Right kidney (tissue), 1 donor: ENCODE measurements around the gene COX19.
A peak's percentile ranks its signal among the peaks of the same experiment; 100 is the strongest.

Source experiments
- DNase-seq: peaks from one replicate; pipeline ENCODE4 v3.0.0-alpha.2; 2016

The COX19 gene

GRCh38 chr7:992709-993607 lies 17.6 kb upstream of the COX19 start:
- DNase-seq, result peak; percentile 83

- peak; percentile 20 for DNase-seq
Observed at GRCh38 chr7:991729-992656, 16.6 kb upstream of the COX19 start.

- DNase-seq, result peak; percentile 16
Observed at GRCh38 chr7:990933-991728, 15.8 kb upstream of the COX19 start.

DNA sequence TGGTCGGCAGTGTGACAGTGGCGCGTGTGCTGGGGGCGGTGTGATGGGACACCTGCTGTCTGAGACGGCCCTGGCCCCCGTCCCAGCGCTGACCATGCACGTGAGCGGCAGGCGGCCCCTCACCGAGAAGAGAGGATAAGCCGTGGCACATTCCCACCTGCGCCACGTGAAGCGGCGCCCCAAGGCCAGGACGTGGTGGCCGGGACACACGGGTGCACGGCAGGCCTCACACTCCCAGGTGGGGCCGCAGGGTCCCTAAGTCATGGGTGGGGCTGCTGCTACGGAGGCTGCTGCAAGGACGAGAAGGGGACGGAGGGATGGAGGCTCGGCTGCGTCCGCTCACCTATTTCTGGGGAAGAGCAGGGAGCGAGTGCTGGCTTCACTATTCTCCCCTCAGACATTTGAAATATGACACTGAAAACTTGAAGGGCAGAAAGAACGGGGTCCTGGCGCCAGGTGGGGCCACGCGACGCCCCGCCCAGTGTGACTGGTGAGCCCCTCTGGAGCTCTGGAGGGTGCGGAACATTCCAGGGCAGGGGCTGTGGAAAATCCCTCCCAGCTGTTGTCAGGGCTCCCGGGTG lies 15.1 kb upstream of the COX19 start:
- DNase-seq, result peak; percentile 13

- no peak for DNase-seq
Observed at GRCh38 chr7:988963-989529, 13.7 kb upstream of the COX19 start.

GRCh38 chr7:988426-988911 lies 13.1 kb upstream of the COX19 start:
- DNase-seq, result peak; percentile 56

DNA sequence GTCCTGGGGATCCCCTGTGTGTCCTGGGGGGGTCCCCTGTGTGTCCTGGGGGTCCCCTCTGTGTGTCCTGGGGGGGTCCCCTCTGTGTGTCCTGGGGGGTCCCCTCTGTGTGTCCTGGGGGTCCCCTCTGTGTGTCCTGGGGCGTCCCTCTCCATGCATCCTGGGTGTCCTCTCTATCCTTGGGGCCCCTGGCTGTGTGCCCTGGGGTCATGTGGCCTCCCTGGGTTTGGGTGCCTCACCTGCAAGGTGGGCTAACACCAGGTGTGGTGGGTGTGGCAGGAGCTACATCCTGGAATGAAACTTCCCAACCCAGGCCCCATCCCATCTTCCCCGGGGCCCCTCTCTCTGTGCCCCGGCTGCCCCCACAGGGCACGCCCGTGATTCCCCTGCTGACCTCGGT lies 12.6 kb upstream of the COX19 start:
- DNase-seq, result no peak

- DNase-seq, result no peak
Observed at GRCh38 chr7:986766-987751, 11.7 kb upstream of the COX19 start.

GRCh38 chr7:985915-986741 lies 10.8 kb upstream of the COX19 start:
- no peak for DNase-seq

GRCh38 chr7:985127-985416 lies 9.7 kb upstream of the COX19 start:
- no peak for DNase-seq

DNA sequence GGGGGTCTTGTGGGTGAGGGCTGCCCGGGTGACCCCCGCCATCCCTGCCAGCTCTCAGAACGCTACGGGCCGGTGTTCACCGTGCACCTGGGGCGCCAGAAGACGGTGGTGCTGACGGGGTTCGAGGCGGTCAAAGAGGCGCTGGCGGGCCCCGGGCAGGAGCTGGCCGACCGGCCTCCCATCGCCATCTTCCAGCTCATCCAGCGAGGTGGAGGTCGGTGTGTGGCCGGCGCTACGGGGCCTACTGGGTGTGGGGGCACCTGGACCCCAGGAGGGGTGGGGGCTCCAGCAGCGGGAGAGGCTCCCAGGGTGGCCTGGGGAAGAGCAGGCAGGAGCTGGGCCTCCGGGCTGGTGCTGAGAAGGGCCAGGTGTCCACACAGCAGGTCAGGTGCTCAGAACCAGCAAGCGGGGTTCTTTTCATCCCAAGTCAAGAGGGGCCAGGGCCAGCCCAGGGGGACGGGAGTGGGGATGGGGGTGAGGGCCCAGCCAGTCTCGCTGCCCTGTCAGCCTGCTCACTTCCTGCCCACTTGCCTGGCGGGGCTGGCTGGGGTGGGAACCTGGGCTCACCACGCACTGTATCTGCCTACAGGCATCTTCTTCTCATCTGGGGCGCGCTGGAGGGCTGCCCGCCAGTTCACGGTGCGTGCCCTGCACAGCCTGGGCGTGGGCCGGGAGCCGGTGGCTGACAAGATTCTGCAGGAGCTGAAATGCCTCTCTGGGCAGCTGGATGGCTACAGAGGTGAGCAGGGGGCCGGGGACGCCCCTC lies 9.2 kb upstream of the COX19 start:
- DNase-seq, result no peak

DNA sequence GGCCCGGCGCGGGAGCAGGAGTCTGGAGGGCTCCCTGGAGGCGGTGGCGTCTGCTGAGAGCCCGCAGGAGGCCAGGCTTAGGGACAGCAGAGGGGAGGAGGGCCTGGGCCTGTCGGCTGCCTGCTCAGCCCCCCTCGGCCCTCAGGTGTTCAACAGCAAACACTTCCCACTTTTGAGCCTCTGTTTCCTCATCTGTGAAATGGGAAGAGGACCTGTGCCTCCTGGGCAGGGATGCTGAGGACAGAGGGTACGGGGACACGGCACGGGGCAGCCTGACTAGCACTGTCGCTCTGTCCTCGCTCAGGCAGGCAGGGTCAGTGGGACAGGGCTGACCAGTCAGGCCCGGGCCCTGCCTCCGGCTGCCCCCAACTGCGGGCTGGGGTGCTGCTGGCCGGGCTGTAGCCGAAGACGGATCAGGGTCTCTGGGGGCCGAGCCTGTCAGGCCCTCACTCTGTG lies 8.3 kb upstream of the COX19 start:
- DNase-seq, result no peak

GRCh38 chr7:983004-983615 lies 7.8 kb upstream of the COX19 start, which contains the start of gene CYP2W1:
TSS of gene CYP2W1 (plus strand) at chr7:983181. CDS start at chr7:983212, 31 bp downstream.
- DNase-seq, result peak; percentile 46

DNA sequence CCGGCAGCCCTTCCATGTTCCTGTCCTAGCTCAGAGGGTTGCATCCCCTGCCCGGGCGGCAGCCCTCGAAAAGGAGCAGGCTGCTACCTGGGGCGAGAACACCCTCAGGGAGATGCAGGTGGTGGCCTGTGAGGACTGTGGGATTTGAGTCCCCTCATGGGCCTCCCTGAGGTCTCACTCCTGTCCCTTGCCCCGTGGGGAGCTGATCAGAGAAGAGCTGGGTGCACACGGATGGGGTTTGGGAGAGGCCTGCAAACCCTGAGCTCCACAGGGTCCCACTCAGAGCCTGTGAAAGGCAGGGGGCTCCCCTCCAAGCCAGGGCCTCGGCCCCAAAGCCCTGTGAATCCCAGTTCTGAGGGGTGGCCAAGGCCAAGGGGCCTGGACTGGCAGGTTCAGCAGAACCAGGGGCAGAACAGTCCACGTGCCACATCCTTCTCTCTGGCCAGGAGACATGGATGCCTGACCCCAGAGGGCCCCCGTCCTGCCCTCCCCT lies 7.2 kb upstream of the COX19 start:
- DNase-seq, result peak; percentile 63

DNA sequence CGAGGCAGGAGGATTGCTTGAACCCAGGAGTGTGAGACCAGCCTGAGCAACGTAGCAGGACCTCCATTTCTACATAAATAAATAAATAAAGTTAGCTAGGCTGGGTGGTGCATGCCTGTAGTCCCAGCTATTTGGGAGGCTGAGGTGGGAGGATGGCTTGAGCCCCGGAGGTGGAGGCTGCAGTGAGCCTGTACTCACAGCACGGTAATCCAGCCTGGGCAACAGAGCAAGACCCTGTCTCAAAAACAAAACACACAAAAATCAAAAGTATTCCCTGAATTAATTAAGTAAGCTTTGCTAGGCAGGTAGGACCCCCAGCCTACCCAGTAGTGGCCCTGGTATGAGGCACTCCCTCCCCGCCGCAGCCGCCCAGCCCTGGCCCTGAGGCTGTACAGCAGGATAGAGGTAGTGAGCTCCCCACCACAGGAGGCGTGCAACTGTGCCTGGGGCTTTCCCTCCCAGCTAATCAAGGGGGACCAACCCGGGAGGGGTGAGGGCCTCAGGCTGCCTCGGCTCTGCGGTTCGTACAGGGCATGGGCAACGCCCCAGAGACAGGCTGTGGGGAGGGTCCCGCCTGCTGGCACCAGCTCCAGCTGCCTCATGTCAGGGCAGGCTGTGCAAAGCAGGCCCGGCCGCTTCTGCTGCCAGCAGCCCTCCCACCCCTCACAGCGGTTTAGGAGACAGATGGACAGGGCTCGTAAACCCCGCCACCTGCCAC lies 6.6 kb upstream of the COX19 start:
- no peak for DNase-seq

- DNase-seq, result peak; percentile 32
Observed at GRCh38 chr7:979886-980571, 4.7 kb upstream of the COX19 start.
